ENCODE measurements around the gene PCDHA11. TPM values are rescaled to one million over a fixed set of nuclear protein-coding genes. Genes with fewer than 3 reads are reported as not detected.
"Not testable (repeated sequence)": the region's sequence is repeated elsewhere in the genome, so short reads cannot be mapped to it uniquely, and the experiment has no call there.

PCDHA11 gene
- total RNA-seq, 2 donors from 2014 or later = 4.7 to 11.7 TPM

DNA sequence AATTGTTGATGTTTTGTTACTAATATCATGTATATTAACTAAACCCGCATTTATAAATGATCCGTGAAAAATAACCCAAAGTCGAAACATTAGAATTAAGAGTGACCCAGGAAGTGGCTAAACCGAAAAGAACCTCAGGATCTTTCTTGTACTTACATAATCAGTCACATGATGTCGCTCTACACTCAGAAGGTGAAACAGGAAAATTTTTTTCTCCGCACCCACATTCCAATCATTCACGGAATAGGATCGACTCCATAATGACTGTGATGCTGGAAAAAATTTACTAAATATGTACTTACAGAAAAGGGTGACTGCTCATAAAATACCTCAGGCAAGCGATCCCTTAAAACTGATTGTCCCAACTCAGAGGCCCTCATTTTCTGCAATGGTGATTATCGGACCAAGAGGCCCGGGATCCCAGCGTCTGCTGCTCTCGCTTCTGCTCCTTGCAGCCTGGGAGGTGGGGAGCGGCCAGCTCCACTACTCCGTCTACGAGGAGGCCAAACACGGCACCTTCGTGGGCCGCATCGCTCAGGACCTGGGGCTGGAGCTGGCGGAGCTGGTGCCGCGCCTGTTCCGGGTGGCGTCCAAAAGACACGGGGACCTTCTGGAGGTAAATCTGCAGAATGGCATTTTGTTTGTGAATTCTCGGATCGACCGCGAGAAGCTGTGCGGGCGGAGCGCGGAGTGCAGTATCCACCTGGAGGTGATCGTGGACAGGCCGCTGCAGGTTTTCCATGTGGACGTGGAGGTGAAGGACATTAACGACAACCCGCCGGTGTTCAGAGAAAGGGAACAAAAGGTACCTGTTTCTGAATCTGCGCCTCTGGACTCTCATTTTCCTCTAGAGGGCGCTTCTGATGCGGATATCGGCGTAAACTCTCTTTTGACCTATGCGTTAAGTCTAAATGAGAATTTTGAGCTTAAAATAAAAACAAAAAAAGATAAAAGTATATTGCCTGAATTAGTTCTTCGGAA is 6.6 kb downstream of the PCDHA11 start, which contains the start of gene PCDHA12:
Gene PCDHA12, plus strand, starts transcription at position 224 of the 981 bp plus-strand sequence. Its CDS starts 165 bp downstream, at position 389.
- Histone ChIP-seq H3K36me3 (ENCODE audit: control insufficient read depth, insufficient read depth, low read length) (peaks cover 17% of the 10 kb centered on the region), H3K27ac (ENCODE audit: low read depth, low read length) (no peak within 1 kb of the TSS), H3K27me3 (ENCODE audit: control insufficient read depth, insufficient read depth, low read length, poor library complexity, severe bottlenecking) (no peaks in the 10 kb centered on the region), H3K4me3 (ENCODE audit: low read length) (peak within 1 kb of the TSS; percentile 35), H3K9ac (ENCODE audit: extremely low read depth, low read length, poor library complexity, severe bottlenecking) (peak within 1 kb of the TSS; percentile 50), H3K9me3 (ENCODE audit: control insufficient read depth, low read length) (no peaks in the 10 kb centered on the region), H3K4me1 (ENCODE audit: control insufficient read depth, insufficient read depth, low read length) (no peaks in the 10 kb centered on the region)
- TF ChIP-seq, protein P1, sequence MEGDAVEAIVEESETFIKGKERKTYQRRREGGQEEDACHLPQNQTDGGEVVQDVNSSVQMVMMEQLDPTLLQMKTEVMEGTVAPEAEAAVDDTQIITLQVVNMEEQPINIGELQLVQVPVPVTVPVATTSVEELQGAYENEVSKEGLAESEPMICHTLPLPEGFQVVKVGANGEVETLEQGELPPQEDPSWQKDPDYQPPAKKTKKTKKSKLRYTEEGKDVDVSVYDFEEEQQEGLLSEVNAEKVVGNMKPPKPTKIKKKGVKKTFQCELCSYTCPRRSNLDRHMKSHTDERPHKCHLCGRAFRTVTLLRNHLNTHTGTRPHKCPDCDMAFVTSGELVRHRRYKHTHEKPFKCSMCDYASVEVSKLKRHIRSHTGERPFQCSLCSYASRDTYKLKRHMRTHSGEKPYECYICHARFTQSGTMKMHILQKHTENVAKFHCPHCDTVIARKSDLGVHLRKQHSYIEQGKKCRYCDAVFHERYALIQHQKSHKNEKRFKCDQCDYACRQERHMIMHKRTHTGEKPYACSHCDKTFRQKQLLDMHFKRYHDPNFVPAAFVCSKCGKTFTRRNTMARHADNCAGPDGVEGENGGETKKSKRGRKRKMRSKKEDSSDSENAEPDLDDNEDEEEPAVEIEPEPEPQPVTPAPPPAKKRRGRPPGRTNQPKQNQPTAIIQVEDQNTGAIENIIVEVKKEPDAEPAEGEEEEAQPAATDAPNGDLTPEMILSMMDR (conservative IDR thresholded peaks at IDR 0.05) = peak; percentile 86
- Mint-ChIP-seq H3K9me3 (peaks cover 6% of the 10 kb centered on the region), H3K36me3 (ENCODE audit: low read depth) (peaks cover 30% of the 10 kb centered on the region), H3K4me3 (peak within 1 kb of the TSS; percentile 97), H3K4me1 (peaks cover 8% of the 10 kb centered on the region), H3K27ac (peak within 1 kb of the TSS; percentile 98), H3K27me3 (ENCODE audit: insufficient read depth) (no peaks in the 10 kb centered on the region)
- 84% methylated on average over 24 to 47 of the region's 47 CpGs for WGBS, 2 experiments (ENCODE audit: insufficient coverage in 1 of 2, insufficient read length in 1 of 2)
- DNase-seq = peak; percentile 76

- not testable (repeated sequence) for H3K27me3 Mint-ChIP-seq (ENCODE audit: insufficient read depth); H3K9me3 ChIP-seq (ENCODE audit: control insufficient read depth, low read length); H3K4me1 ChIP-seq (ENCODE audit: control insufficient read depth, insufficient read depth, low read length); H3K4me3 ChIP-seq (ENCODE audit: low read length); H3K27ac Mint-ChIP-seq; H3K27me3 ChIP-seq (ENCODE audit: control insufficient read depth, insufficient read depth, low read length, poor library complexity, severe bottlenecking); H3K9ac ChIP-seq (ENCODE audit: extremely low read depth, low read length, poor library complexity, severe bottlenecking); H3K27ac ChIP-seq (ENCODE audit: low read depth, low read length); H3K9me3 Mint-ChIP-seq; H3K4me1 Mint-ChIP-seq
- WGBS, 2 experiments (ENCODE audit: insufficient coverage in 1 of 2, insufficient read length in 1 of 2) = 96 to 99% methylated on average over 57 to 80 of the region's 80 CpGs
- H3K36me3 ChIP-seq (ENCODE audit: control insufficient read depth, insufficient read depth, low read length) = peaks cover 21% of the 10 kb centered on the region
- Mint-ChIP-seq H3K4me3 (peak overlapping the region; percentile 97), H3K36me3 (ENCODE audit: low read depth) (peaks cover 21% of the 10 kb centered on the region)
- DNase-seq = peak; percentile 37
These were observed 7.9 kb downstream of the PCDHA11 start for GRCh38 chr5:140876541-140877261.

DNA sequence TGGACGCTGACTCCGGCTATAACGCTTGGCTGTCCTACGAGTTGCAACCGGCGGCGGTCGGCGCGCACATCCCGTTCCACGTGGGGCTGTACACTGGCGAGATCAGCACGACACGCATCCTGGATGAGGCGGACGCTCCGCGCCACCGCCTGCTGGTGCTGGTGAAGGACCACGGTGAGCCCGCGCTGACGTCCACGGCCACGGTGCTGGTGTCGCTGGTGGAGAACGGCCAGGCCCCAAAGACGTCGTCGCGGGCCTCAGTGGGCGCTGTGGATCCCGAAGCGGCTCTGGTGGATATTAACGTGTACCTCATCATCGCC is 8.5 kb downstream of the PCDHA11 start:
- Histone ChIP-seq H3K27me3 (ENCODE audit: control insufficient read depth, insufficient read depth, low read length, poor library complexity, severe bottlenecking) (no peaks in the 10 kb centered on the region), H3K36me3 (ENCODE audit: control insufficient read depth, insufficient read depth, low read length) (peaks cover 25% of the 10 kb centered on the region), H3K9me3 (ENCODE audit: control insufficient read depth, low read length) (no peaks in the 10 kb centered on the region), H3K9ac (ENCODE audit: extremely low read depth, low read length, poor library complexity, severe bottlenecking) (no peak overlapping the region), H3K4me3 (ENCODE audit: low read length) (no peak overlapping the region), H3K27ac (ENCODE audit: low read depth, low read length) (no peak overlapping the region), H3K4me1 (ENCODE audit: control insufficient read depth, insufficient read depth, low read length) (no peaks in the 10 kb centered on the region)
- WGBS, 2 experiments (ENCODE audit: insufficient coverage in 1 of 2, insufficient read length in 1 of 2) = 96 to 97% methylated on average over 26 to 37 of the region's 37 CpGs
- Mint-ChIP-seq H3K4me3 (no peak overlapping the region), H3K36me3 (ENCODE audit: low read depth) (peaks cover 23% of the 10 kb centered on the region), H3K4me1 (peaks cover 8% of the 10 kb centered on the region), H3K27me3 (ENCODE audit: insufficient read depth) (no peaks in the 10 kb centered on the region), H3K9me3 (no peaks in the 10 kb centered on the region), H3K27ac (no peak overlapping the region)
- TF ChIP-seq, protein P1 (conservative IDR thresholded peaks at IDR 0.05) = no peak
- DNase-seq = no peak

All from endodermal cell (in vitro differentiated cells).